NCI-H2227 treated with DMSO at 0.1 percent for 48 hours (cell line): ENCODE results near the gene MPPED1.

Experiments
- DNase-seq: peaks from one replicate; lab custom pipeline; 2025; lab: John Stamatoyannopoulos, UW

MPPED1 gene

DNA sequence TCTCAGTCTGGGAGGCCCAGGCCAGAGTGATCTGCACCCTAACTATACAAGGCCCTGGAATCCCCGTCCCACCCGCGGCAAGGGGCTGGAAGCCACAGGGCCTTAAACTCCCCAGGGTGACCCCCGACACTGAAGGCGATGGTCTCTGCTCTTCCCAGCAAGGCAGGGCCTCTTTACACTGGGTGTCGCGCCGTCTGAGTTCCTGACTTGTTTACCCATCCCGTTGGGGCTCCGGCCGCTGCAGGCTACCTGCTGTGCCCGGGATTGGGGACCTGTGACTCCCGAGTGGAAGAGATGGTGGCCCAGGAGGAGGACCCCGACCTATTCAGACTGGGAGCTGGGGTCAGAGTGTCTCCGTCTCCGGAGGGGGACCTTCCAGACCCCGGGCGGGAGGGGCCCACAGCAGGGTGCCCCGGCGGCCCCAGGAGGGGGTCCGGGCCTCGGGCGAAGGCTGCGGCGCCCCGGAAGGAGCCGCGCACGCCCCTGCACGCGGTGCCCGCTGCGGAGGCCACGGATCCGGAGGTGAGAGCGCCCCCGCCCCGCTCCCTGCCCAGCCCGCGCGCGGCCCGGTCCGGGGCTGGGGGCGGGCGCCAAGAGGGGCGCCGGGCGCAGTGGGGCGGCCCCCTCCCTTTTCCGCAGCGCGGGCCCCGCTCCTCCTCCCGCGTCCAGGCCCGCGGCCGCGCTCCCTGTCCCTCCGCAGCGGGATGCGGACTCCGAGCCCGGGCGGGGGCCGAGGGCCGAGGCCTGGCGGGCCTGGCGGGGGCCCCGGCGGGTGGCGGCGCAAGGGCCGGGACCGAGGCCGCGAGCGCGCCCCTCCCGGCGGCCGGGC is 560 bp upstream of the MPPED1 start:
- no peak for DNase-seq

GRCh38 chr22:43412808-43413795 is 1.3 kb downstream of the MPPED1 start:
- DNase-seq, result no peak

- DNase-seq, result no peak
Measured at GRCh38 chr22:43413826-43414225, 2.0 kb downstream of the MPPED1 start.

- DNase-seq, result no peak
Measured at GRCh38 chr22:43415681-43416080, 3.9 kb downstream of the MPPED1 start.

DNA sequence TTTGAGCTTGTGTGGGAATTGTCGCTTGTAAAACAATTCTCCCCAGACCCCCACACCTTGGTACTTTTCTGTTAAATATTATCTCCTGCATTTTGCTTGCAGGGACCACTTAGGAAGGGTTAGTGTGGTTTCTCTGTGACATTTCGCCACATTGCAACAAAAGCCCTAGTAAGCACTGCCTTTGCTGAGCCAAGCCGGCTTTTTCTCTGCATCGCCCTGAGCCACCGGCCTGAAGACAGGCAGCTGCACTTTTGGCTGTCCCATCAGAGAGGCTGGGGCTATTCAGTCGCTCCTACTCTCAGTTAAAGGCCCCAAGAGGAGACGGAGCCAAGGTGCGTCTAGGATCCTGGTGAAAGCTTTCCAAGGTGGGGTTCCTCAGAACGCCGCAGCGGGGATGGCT is 5.7 kb downstream of the MPPED1 start:
- DNase-seq, result no peak

- DNase-seq, result no peak
Measured at GRCh38 chr22:43418079-43418825, 6.4 kb downstream of the MPPED1 start.

GRCh38 chr22:43419371-43420080 is 7.7 kb downstream of the MPPED1 start:
- no peak for DNase-seq

- DNase-seq, result no peak
Measured at GRCh38 chr22:43421046-43421665, 9.3 kb downstream of the MPPED1 start.

- DNase-seq, result no peak
Measured at GRCh38 chr22:43421914-43422615, 10.3 kb downstream of the MPPED1 start.

DNA sequence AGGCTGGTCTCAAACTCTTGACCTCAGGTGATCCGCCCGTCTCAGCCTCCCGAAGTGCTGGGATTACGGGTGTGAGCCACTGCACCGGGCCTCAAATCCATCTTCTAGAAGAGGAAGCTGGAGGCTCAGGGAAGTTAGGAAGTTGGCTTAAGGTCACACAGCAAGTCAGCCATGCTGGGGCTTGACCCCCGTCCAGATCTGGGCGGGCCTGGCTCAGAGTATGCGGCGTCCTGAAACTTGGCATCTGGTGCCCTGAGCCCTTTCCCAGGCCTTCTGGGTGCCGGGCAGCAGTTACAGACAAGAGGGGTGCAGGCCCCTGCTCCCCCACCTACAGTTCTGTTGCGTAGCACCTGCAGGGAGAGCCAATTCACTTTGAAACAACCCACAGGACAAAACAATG is 11.2 kb downstream of the MPPED1 start:
- DNase-seq, result no peak

DNA sequence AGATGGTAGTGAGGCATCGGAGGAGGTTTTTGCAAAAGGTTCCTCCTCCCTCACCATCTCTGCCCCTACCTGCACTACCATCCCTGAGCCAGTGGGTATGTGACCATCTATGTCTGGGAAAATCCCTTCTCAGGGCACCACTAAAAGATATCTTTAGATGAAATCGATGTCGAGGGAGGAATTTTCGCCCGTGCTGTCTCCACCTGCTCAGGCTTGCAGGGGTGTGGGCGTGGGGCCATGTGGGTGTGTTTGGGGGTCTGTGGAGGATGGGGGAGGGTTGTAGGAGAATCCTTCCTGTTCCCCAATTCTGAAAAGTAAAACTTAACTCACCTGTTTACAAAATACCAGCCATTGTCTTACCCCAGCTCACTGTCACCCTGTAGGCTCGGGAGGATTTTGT is 12.4 kb downstream of the MPPED1 start:
- DNase-seq, result no peak

DNA sequence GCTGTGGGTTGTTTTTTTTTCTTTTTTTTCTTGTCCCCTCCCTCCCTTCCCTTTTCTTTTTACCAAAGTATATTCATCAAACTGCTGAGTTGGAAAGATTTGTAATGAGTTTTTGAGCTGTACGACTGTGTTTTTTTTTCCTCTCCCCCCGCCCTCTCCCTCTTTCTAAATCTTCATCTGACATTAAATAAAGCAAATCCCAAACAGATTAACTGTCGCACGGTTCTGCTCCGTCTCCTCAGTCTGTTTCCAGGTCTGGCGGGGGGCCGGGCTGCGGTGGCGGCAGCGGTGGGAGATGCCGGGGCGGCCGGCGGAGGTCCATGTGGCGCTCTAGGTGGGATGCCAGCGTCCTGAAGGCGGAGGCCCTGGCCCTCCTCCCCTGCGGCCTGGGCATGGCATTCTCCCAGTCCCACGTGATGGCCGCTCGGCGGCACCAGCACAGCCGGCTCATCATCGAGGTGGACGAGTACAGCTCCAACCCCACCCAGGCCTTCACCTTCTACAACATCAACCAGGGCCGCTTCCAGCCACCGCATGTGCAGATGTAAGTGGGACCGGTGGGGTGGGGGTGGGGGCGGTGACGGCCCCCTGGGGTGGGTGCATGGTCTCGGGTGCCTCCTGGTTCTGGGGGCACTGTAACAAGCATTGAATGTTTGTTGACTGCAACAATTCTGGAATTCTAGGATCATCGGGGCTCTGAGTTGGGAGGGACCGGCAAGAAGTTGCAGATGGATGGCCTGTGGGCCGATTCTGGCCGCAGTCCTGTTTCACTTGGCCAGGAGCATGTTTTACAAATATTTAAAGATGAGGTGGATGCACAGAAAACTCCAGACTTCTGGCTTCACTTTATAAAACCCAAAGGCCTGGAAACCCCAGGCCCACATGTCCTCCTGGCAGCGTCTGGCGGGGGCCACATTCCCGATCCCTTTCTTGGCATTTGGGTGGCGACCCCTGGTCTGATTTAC is 13.1 kb downstream of the MPPED1 start:
- no peak for DNase-seq

DNA sequence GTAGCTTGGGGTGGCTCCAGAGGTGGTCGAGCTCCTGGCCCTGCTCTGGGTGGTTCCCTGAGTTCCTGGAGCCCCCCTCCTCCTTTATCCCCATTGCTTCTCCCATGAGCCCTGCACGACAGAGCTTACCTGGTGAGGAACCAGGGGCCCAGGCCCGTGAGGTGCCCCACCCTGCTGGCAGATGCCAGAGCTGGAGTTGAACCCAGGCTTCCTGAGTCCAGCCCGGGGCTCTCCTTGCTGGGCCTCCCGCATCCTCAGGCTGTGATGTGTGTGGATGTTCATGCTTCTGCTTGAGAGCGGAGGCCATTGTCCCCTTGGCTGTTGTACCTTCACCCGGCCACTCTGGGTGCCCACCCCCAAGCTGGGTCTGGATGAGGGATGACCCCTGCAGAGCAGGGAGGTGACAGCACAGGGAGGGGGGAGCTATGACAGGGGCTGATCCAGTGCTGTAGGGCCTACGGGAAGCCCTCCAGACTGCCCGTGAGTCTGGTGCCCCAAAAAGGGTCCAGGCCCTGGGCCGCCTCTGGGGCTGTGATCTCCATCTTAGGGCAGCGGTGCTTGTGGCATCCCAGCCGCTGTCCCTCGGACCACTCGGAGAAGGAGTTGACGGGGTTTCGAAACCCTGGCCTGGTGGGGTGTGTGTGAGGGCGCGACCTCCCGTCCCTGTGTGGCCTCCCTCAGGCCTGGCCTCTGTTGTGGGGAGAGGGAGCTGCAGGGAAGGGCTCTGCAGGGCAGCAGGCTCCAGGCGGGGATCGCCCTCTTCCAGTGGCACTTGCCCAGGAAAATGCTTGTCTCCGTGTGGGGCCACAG is 14.4 kb downstream of the MPPED1 start:
- DNase-seq, result no peak

GRCh38 chr22:43426816-43427215 is 15.0 kb downstream of the MPPED1 start:
- no peak for DNase-seq

- no peak for DNase-seq
Measured at GRCh38 chr22:43427296-43428004, 15.6 kb downstream of the MPPED1 start.

DNA sequence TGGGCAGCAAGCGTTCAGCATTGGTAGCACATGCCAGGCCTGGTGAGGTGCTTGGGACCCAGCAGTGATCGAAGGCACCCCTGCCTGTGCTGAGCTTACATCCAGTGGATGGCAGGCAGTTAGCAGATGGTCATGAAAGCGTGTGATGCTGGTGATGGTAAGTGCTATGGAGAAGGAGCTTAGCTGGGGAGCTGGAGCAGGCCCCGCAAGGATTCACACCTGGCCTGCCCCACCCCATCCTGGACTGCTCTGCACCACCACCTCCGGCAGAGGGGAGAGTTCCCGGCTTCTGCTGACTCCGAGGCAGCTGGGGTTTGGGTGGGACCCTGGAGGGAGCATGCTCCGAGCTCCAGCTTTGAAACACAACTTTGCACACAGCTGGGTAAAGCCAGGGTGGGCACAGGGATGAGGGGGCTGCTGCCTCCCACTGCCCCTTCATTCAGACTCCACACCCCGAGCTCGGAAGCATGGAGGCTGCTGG is 16.2 kb downstream of the MPPED1 start:
- no peak for DNase-seq

- no peak for DNase-seq
Measured at GRCh38 chr22:43428521-43428920, 16.7 kb downstream of the MPPED1 start.

DNA sequence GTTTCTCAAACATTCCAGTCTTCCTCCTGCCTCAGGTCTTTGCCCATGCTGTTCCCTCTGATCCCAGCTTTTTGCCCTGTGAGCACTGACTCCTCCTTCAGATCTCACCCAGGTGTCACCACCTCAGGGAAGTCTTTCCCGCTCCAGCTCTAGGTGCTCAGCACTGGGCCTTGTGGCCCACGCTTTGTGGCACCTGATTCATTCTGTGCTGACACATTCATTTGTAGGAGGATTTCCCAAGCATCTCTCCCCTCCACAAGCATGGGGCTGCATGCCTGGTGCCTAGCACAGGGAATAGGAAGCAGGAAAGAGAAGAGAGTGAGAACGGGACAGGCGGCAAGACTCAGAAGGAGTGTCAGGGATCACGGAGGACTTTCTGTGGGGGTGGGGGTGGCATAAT is 17.6 kb downstream of the MPPED1 start:
- no peak for DNase-seq
